Stomach (tissue), 4 donors: ENCODE measurements around the gene DENND4A.

Experiments used
- CTCF ChIP-seq, 7 experiments: fragments of 450-650 bp in 4 of 7; fragments of 200-600 bp in 3 of 7; sonication (generic) in 3 of 7; IDR thresholded peaks; one replicate each; pipeline ENCODE4 v1.5.1; 2016 to 2019; ENCODE audit warnings: antibody characterized with exemption in 7 of 7, control low read depth in 2 of 7, mild to moderate bottlenecking in 1 of 7
- POLR2A ChIP-seq, 4 donors: fragments of 450-650 bp; IDR thresholded peaks; one replicate each; pipeline ENCODE4 v1.6.1; 2016; ENCODE audit warnings: antibody characterized with exemption in 4 of 4, control low read depth in 2 of 4, mild to moderate bottlenecking in 1 of 4, moderate library complexity in 1 of 4

DNA sequence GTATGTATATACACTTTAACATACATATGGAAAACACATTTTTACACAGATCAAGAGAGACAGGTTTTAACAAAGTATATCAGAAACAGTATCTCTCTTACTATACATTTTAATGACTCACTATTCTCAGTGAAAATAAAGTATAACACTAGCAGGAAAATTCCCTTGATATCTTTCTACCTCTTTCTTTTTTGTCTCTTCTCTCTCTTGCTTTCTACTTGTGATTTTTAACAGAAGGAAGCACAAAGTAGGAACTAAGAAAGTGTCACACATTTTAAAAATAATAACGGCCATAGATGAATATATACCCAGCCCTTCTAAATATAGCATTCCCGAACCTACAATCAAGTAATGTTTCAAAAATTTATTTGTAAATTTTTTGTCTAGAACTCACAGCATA lies 4.8 kb downstream of the DENND4A start:
- no peak for TF ChIP-seq CTCF (IDR thresholded peaks at IDR 0.05)
- no peak for TF ChIP-seq POLR2A (IDR thresholded peaks at IDR 0.05)
